ENCODE data around the gene CFAP77. TPM values are rescaled to one million over a fixed set of nuclear protein-coding genes. Genes with fewer than 3 reads are reported as not detected.

CFAP77 gene
- total RNA-seq, 1 donor from 2014 or later: not detected

GRCh38 chr9:132577119-132577518 lies 167.1 kb downstream of the CFAP77 start:
- TF ChIP-seq, protein P1, sequence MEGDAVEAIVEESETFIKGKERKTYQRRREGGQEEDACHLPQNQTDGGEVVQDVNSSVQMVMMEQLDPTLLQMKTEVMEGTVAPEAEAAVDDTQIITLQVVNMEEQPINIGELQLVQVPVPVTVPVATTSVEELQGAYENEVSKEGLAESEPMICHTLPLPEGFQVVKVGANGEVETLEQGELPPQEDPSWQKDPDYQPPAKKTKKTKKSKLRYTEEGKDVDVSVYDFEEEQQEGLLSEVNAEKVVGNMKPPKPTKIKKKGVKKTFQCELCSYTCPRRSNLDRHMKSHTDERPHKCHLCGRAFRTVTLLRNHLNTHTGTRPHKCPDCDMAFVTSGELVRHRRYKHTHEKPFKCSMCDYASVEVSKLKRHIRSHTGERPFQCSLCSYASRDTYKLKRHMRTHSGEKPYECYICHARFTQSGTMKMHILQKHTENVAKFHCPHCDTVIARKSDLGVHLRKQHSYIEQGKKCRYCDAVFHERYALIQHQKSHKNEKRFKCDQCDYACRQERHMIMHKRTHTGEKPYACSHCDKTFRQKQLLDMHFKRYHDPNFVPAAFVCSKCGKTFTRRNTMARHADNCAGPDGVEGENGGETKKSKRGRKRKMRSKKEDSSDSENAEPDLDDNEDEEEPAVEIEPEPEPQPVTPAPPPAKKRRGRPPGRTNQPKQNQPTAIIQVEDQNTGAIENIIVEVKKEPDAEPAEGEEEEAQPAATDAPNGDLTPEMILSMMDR (conservative IDR thresholded peaks at IDR 0.05; ENCODE audit: low read depth, low read length): no peak
- no peak overlapping the region for H3K4me3 ChIP-seq (ENCODE audit: low read depth, low read length)
- no peak for DNase-seq (ENCODE audit: low read depth)

DNA sequence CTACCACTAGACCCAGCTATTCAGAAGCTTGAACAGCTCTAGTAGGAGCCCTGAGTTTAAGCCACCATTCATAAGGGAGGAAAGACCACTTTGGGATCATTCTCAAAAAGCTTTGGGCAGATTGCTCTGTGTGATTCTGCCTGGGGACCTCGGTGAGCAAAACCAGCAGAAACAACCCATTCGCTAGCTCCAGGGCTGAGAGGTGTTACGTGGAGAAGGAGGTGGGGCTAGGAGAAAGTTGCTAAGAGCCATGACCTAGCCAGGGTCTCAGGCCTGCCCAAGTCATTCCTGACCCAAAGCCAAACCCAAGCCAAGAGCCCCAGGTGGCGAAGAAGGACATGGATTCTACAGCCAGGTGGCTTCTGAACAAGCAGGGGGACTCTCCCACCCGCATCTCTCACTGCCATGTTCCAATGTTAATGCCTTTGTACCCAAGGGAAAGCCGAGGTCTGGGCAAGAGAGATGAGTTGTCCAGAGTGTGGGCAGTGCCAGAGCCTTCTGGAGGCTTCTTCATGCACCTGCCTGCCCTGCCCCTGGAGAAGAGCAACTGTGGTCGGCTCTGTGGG lies 168.4 kb downstream of the CFAP77 start:
- H3K4me3 ChIP-seq (ENCODE audit: low read depth, low read length): no peak overlapping the region
- no peak for DNase-seq (ENCODE audit: low read depth)
- TF ChIP-seq, protein P1 (conservative IDR thresholded peaks at IDR 0.05; ENCODE audit: low read depth, low read length): no peak

DNA sequence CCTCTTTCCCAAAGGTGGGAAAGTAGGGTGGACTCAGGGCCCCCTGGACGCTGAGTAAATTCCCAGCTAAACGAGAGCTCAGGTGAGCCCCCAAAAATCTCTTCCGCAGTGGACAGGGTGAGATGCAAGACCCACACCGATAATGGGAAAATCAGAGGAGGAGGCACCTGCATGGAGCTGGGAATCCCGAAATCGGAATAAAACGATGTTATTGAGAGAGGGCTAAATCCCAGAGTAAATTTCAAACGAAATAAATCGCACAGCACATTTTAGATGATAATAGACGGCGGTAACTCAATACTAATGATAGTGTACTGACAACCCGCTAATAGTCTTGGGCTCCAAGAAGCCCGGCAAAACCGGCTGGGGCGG lies 169.4 kb downstream of the CFAP77 start:
- TF ChIP-seq, protein P1 (conservative IDR thresholded peaks at IDR 0.05; ENCODE audit: low read depth, low read length): no peak
- no peak for DNase-seq (ENCODE audit: low read depth)
- H3K4me3 ChIP-seq (ENCODE audit: low read depth, low read length): no peak overlapping the region

DNA sequence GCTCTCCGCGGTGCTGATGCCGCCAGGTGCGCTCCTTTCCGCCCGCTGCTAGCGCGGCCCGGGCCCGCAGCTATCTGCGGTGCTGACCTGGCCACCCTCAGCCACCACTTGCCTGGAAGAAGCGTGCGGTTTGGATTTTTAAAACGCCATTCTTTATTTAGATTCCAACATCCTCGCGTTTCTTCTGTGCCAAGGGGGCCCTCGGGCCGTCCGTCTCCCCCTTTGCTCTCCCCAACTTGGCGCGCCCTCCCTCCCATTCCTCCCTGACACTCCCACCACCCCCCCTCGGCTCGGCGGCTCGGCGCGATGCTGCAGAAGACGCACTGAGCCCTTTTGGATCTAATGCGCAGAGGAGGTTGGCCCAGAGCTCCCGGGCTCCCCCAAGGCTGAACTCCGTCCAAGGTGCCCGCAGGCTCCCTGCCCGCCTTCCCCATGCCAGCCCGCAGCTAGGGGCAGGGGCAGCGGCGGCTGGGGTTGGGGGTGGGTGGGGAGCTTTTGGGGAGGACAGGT lies 172.3 kb downstream of the CFAP77 start, which contains the start of gene BARHL1:
TSS of gene BARHL1 (plus strand) at position 331 of the 510 bp plus-strand sequence. CDS start 192 bp downstream, outside the sequence.
- TF ChIP-seq, protein P1 (conservative IDR thresholded peaks at IDR 0.05; ENCODE audit: low read depth, low read length): no peak
- no peak for DNase-seq (ENCODE audit: low read depth)
- H3K4me3 ChIP-seq (ENCODE audit: low read depth, low read length): no peak within 1 kb of the TSS

DNA sequence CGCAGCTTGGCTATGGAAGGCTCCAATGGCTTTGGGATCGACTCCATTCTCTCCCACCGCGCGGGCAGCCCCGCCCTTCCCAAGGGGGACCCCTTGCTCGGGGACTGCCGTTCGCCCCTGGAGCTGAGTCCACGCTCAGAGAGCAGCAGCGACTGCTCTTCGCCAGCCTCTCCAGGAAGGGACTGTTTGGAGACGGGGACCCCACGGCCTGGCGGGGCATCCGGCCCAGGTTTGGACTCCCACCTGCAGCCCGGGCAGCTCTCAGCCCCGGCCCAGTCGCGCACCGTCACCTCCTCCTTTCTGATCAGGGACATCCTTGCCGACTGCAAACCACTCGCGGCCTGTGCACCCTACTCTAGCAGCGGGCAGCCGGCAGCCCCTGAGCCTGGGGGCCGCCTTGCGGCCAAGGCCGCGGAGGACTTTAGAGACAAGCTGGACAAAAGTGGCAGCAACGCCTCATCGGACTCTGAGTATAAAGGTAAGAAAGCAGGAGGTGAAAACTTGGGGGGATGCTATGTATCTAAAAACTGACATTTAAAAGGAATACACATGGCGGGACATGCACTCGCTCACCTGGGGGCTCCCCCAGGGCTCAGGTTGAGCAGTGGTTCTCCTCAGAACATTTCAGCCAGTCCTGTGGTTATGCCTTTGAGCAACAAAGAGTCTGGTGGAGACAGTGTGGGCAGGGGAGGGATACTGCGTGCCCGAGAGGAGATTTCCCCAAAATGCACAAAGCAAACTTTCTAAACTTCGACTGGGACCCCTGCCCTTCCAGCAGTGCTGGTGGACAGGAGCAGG lies 173.0 kb downstream of the CFAP77 start:
- H3K4me3 ChIP-seq (ENCODE audit: low read depth, low read length): no peak overlapping the region
- TF ChIP-seq, protein P1 (conservative IDR thresholded peaks at IDR 0.05; ENCODE audit: low read depth, low read length): no peak
- DNase-seq (ENCODE audit: low read depth): no peak

DNA sequence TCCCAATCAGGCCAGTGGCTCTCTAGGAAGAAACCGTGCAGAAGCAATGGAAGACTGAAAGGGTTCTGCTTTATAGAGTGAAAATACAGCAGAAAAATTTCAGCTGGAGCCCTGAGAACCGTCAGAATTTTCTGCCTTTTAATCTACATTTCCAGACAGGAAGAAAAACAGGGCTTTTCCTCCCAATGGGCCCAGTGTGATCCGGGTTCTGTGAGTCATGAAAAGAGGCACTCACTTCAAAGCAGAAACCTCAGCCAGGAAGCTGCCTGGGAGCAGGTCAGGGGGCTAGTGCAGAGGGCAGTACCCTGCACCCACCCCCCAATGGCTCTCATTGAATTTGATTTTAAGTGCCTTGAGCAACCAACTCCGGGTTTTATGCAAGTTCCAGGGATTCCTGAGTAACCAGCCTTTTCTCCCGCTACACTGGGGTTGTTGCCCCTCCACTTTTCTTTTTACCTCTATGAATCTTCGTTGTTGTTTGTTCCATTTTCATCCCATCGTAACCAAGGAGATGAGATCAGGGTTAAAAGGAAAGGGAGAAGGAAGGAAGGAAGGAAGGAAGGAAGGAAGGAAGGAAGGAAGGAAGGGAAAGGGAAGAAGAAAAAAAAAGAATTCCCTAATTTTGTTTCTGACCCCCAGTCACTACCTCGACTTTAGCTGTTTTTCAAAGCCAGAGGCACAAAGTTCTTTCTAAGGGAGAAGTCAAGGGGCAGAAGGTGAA lies 173.7 kb downstream of the CFAP77 start:
- no peak overlapping the region for H3K4me3 ChIP-seq (ENCODE audit: low read depth, low read length)
- TF ChIP-seq, protein P1 (conservative IDR thresholded peaks at IDR 0.05; ENCODE audit: low read depth, low read length): no peak
- DNase-seq (ENCODE audit: low read depth): no peak
